Breast epithelium (tissue), 4 donors: ENCODE measurements around the gene NXN. TPM values are rescaled to one million over a fixed set of nuclear protein-coding genes. Genes with fewer than 3 reads are reported as not detected.
"Not testable (repeated sequence)": the region's sequence is repeated elsewhere in the genome, so short reads cannot be mapped to it uniquely, and the experiment has no call there.

ENCODE experiments used
- DNase-seq, 2 donors: peaks; one replicate each; pipeline ENCODE4 v3.0.0-alpha.2; 2019; ENCODE audit warnings: low spot score in 2 of 2
- H3K27ac ChIP-seq, 2 donors: fragments of 200-600 bp; sonication (generic) in 1 of 2; one replicate each; pipeline ENCODE4 v1.5.1; 2016 to 2019; ENCODE audit warnings: mild to moderate bottlenecking in 1 of 2
- H3K27me3 ChIP-seq, 2 donors: fragments of 200-600 bp; sonication (generic) in 1 of 2; one replicate each; pipeline versions ENCODE4 v1.5.1 to v1.6.0; 2017 to 2019; ENCODE audit warnings: control low read depth in 1 of 2, mild to moderate bottlenecking in 1 of 2
- H3K36me3 ChIP-seq: fragments of 200-600 bp; one replicate; pipeline ENCODE4 v1.5.1; 2019
- H3K4me1 ChIP-seq, 2 donors: fragments of 200-600 bp; sonication (generic); one replicate each; pipeline ENCODE4 v1.5.1; 2016 to 2019; ENCODE audit warnings: control low read depth in 1 of 2
- H3K4me3 ChIP-seq, 3 donors: fragments of 200-600 bp; sonication (generic); 1 replicate in 2 of 3; 2 replicates in 1 of 3; pipeline ENCODE4 v1.5.1; 2016 to 2019; ENCODE audit warnings: mild to moderate bottlenecking in 3 of 3, moderate library complexity in 2 of 3
- H3K9me3 ChIP-seq, 2 donors: fragments of 200-600 bp; sonication (generic) in 1 of 2; one replicate each; pipeline ENCODE4 v1.5.1; 2016 to 2019; ENCODE audit warnings: control low read depth in 1 of 2
- POLR2A ChIP-seq: fragments of 450-650 bp; IDR thresholded peaks from one replicate; pipeline ENCODE4 v1.6.1; 2016; ENCODE audit warnings: antibody characterized with exemption, mild to moderate bottlenecking, moderate library complexity
- POLR2AphosphoS5 ChIP-seq, 3 donors: sonication (generic); formaldehyde crosslinking; IDR thresholded peaks; one replicate each; pipeline ENCODE4 v1.6.1; 2017; ENCODE audit warnings: antibody characterized with exemption in 3 of 3
- intact Hi-C: fragments of 100-400 bp; cut with DNase I; formaldehyde crosslinking; loops from one replicate; pipeline ENCODE4 v1.15.1; 2023; ENCODE audit warnings: low total_unique reads
- total RNA-seq, 3 donors: library from RNA; depleted of rRNA; stranded (reverse); fragments of >200 nt; gene quantifications; one replicate each; pipeline ENCODE4 v1.1.0, GENCODE V29; 2016
- TF ChIP-seq, protein P1 (sequence below), 3 donors: fragments of 450-650 bp; IDR thresholded peaks; one replicate each; pipeline ENCODE4 v1.5.1; 2016 to 2017; ENCODE audit warnings: antibody characterized with exemption in 3 of 3, mild to moderate bottlenecking in 3 of 3, moderate library complexity in 3 of 3

The NXN gene
- total RNA-seq, 3 donors from 2014 or later = 9.3 to 14.3 (median 12.8) TPM

GRCh38 chr17:1001640-1002411 lies 22.2 kb upstream of the NXN start:
- no peak for DNase-seq
- no peaks in the 10 kb centered on the region for H3K36me3 ChIP-seq
- peaks cover 10 to 33% of the 10 kb centered on the region in 2 donors for H3K4me1 ChIP-seq

DNA sequence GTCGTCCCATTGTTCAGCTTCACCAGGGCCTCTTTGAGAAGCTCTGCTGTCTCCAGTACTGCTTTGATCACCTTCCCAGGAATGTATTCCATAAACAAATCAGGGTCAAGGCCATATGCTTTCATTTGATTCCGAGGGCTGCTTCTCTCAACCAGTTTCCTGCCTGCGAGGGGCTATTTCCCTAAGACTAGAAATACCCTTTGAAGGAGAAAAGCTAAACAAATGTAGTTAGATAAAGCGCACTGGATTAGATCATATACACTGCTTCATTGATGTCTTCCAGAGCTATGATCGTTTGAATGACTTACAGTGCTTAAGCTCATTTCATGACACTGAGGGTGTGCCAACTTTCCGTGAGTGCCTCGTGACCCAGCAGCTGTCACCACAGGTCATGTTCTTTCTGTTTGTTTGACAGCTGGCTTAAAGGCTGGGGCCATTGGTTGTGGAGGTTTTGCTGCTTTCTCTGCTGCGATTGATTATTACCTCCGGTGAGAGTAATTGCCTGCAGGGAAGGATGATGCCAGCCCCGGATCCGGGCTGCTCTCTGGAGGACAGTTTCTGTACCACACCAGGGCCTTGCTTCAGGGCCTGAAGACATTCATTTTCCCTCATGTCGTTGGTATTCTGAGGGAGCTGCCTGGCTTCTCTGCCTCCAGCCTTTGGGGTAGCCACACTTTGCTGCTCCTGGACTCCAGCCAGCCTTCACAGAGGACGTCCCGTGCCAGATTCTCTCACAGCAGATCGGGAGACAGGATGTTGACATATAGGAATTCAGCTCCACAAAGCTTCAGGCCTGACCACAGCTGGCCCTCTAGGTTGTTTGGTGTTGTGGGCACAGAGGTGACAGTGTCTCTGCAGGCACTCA lies 21.3 kb upstream of the NXN start:
- Histone ChIP-seq H3K36me3 (no peaks in the 10 kb centered on the region), H3K4me3 (no peak overlapping the region), H3K27ac (peak overlapping the region; percentile 46 to 77), H3K4me1 (peaks cover 4 to 27% of the 10 kb centered on the region in 2 donors), H3K9me3 (no peaks in the 10 kb centered on the region), H3K27me3 (no peaks in the 10 kb centered on the region)
- peak in 1 of 2 donors; percentile 47 for DNase-seq
- TF ChIP-seq POLR2A = no peak
- TF ChIP-seq, protein P1, sequence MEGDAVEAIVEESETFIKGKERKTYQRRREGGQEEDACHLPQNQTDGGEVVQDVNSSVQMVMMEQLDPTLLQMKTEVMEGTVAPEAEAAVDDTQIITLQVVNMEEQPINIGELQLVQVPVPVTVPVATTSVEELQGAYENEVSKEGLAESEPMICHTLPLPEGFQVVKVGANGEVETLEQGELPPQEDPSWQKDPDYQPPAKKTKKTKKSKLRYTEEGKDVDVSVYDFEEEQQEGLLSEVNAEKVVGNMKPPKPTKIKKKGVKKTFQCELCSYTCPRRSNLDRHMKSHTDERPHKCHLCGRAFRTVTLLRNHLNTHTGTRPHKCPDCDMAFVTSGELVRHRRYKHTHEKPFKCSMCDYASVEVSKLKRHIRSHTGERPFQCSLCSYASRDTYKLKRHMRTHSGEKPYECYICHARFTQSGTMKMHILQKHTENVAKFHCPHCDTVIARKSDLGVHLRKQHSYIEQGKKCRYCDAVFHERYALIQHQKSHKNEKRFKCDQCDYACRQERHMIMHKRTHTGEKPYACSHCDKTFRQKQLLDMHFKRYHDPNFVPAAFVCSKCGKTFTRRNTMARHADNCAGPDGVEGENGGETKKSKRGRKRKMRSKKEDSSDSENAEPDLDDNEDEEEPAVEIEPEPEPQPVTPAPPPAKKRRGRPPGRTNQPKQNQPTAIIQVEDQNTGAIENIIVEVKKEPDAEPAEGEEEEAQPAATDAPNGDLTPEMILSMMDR (IDR thresholded peaks at IDR 0.05) = no peak
- no peak for TF ChIP-seq POLR2AphosphoS5 (IDR thresholded peaks at IDR 0.05)
- intact Hi-C loops = no loop called here

More at GRCh38 chr17:1001640-1002411, 22.2 kb upstream of the NXN start:
- TF ChIP-seq POLR2A (no peak), POLR2AphosphoS5 (IDR thresholded peaks at IDR 0.05) (no peak)
- TF ChIP-seq, protein P1 (IDR thresholded peaks at IDR 0.05) = no peak
- Histone ChIP-seq H3K4me3 (no peak overlapping the region), H3K27me3 (no peaks in the 10 kb centered on the region), H3K9me3 (no peaks in the 10 kb centered on the region), H3K27ac (peak overlapping the region; percentile 46 to 77)
- intact Hi-C loops = no loop called here

DNA sequence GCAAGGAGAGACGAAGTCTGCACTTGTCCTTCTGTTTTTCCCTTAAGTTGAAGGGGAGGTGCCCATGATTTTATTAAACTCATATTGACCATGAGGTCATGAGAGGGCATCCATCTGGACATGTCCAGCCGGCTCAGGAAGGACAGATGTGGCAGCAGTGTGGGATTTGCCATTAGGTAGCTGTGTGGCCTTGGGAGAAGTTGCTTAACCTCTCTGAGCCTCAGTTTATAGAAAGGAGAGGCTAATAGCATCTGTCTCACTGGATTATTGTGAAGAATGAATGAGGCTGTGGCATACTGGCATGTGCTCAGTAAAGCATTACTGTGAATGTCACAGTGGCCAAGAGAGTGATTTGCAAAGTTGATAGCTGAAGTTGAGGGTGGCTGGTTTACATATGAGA lies 18.5 kb upstream of the NXN start:
- intact Hi-C loops = no loop called here

GRCh38 chr17:996554-997344 lies 17.2 kb upstream of the NXN start, which contains the start of gene TIMM22:
Gene TIMM22, plus strand, starts transcription at chr17:997129. Its CDS starts 14 bp downstream, at chr17:997143.
- H3K4me1 ChIP-seq = peaks cover 4 to 15% of the 10 kb centered on the region in 2 donors
- no peaks in the 10 kb centered on the region for H3K9me3 ChIP-seq
- peak within 1 kb of the TSS; percentile 73 to 98 (median 95) for H3K4me3 ChIP-seq
- no peaks in the 10 kb centered on the region for H3K27me3 ChIP-seq
- TF ChIP-seq POLR2AphosphoS5 (IDR thresholded peaks at IDR 0.05) (peak; percentile 71 to 91 (median 89)), POLR2A (no peak)
- TF ChIP-seq, protein P1 (IDR thresholded peaks at IDR 0.05) = peak; percentile 77 to 95 (median 92)
- DNase-seq = peak; percentile 87
- H3K36me3 ChIP-seq = no peaks in the 10 kb centered on the region
- intact Hi-C loops = no loop called here
- peak within 1 kb of the TSS; percentile 88 to 90 for H3K27ac ChIP-seq

More for the DNA sequence above, 18.5 kb upstream of the NXN start:
- Histone ChIP-seq H3K9me3 (no peaks in the 10 kb centered on the region), H3K36me3 (no peaks in the 10 kb centered on the region), H3K4me3 (peak overlapping the region in 2 of 3 donors; percentile 95 to 98), H3K27ac (peak overlapping the region in 1 of 2 donors; percentile 1), H3K4me1 (peaks cover 4 to 16% of the 10 kb centered on the region in 2 donors), H3K27me3 (no peaks in the 10 kb centered on the region)
- DNase-seq = no peak
- no peak for TF ChIP-seq POLR2AphosphoS5 (IDR thresholded peaks at IDR 0.05)
- TF ChIP-seq, protein P1 (IDR thresholded peaks at IDR 0.05) = no peak
- TF ChIP-seq POLR2A = no peak

GRCh38 chr17:995324-995723 lies 15.7 kb upstream of the NXN start:
- H3K27me3 ChIP-seq, intact Hi-C loops, H3K36me3 ChIP-seq: not testable (repeated sequence)

More at GRCh38 chr17:995324-995723, 15.7 kb upstream of the NXN start:
- not testable (repeated sequence) for H3K9me3 ChIP-seq, H3K27ac ChIP-seq, H3K4me3 ChIP-seq, DNase-seq
- H3K4me1 ChIP-seq = peaks cover 4 to 12% of the 10 kb centered on the region in 2 donors
